GM12878 (cell line): ENCODE measurements around the gene RER1. TPM values are rescaled to one million over a fixed set of nuclear protein-coding genes. Genes with fewer than 3 reads are reported as not detected.

Experiments used
- ATAC-seq: fragments of 200-7000 bp; cut with Tn5 transposase; 3 replicates; pipeline ENCODE4 v1.9.1; 2020; ENCODE audit warnings: mild to moderate bottlenecking, moderate library complexity
- BruUV-seq: library from RNA; stranded (reverse); fragments of 400-500 nt; replicated peaks from 2 replicates; lab custom pipeline; 2021; lab: Mats Ljungman, UMichigan
- CTCF ChIA-PET: fragments of 300-600 bp; sonication (Branson Sonifier 250); formaldehyde crosslinking; extraction: SDS; loops from one replicate; lab custom pipeline; 2021; ENCODE audit warnings: inconsistent platforms; lab: Yijun Ruan, JAX
- POLR2A ChIA-PET: fragments of 350-600 bp; formaldehyde crosslinking; extraction: SDS; loops from one replicate; lab custom pipeline; 2021; ENCODE audit warnings: inconsistent platforms; lab: Charles Lee
- RAD21 ChIA-PET: fragments of 300-600 bp; sonication (Branson Sonifier 250); formaldehyde crosslinking; loops from one replicate; lab custom pipeline; 2023; ENCODE audit warnings: antibody characterized with exemption; ENCODE audit not compliant: unreplicated experiment; lab: Charles Lee
- SMC1A ChIA-PET: fragments of 300-600 bp; sonication (Branson Sonifier 250); formaldehyde crosslinking; loops from one replicate; lab custom pipeline; 2023; ENCODE audit not compliant: unreplicated experiment, uncharacterized antibody; lab: Charles Lee
- DNase-seq: peaks from one replicate; pipeline ENCODE4 v3.0.0-alpha.2; 2011; ENCODE audit warnings: low read depth, low spot score
- FAIRE-seq: peaks from 3 replicates; lab custom pipeline; 2011; peaks lifted over from hg19 to GRCh38; lab: Jason Lieb, UNC
- H2AFZ ChIP-seq: 2 replicates; pipeline ENCODE4 v1.6.0; 2011; ENCODE audit warnings: low read depth, low read length, control low read depth; ENCODE audit not compliant: control insufficient read depth
- H3K27ac ChIP-seq: 2 replicates; pipeline ENCODE4 v1.5.1; 2011; ENCODE audit warnings: control low read depth; ENCODE audit not compliant: control insufficient read depth, insufficient read depth
- H3K27me3 ChIP-seq, 2 experiments: replicated peaks in 1 of 2; 2 replicates each; pipeline versions ENCODE4 v1.6.0 to v1.6.1; 2011; ENCODE audit warnings: low read length in 1 of 2; ENCODE audit not compliant: control insufficient read depth in 2 of 2, insufficient read depth in 2 of 2
- H3K36me3 ChIP-seq, 2 experiments: 2 replicates each; pipeline ENCODE4 v1.5.1; 2011; ENCODE audit warnings: low read length in 1 of 2; ENCODE audit not compliant: control insufficient read depth in 2 of 2, insufficient read depth in 2 of 2
- H3K4me1 ChIP-seq: 2 replicates; pipeline ENCODE4 v1.6.1; 2011; ENCODE audit warnings: mild to moderate bottlenecking, low read length, moderate library complexity, mixed read lengths; ENCODE audit not compliant: control insufficient read depth, insufficient read depth
- H3K4me2 ChIP-seq: 2 replicates; pipeline ENCODE4 v1.6.0; 2011; ENCODE audit warnings: control low read depth; ENCODE audit not compliant: control insufficient read depth, insufficient read depth
- H3K4me3 ChIP-seq: fragments of 200-600 bp; sonication (generic); 2 replicates; pipeline ENCODE4 v1.5.1; 2016
- H3K79me2 ChIP-seq: 2 replicates; pipeline ENCODE4 v1.6.0; 2011; ENCODE audit warnings: low read length; ENCODE audit not compliant: control insufficient read depth, insufficient read depth
- H3K9ac ChIP-seq: 2 replicates; pipeline ENCODE4 v1.8.0; 2011; ENCODE audit warnings: low read length, control low read depth, mixed read lengths; ENCODE audit not compliant: control insufficient read depth, insufficient read depth
- H3K9me3 ChIP-seq: replicated peaks from 3 replicates; pipeline ENCODE4 v1.5.1; 2011; ENCODE audit warnings: mild to moderate bottlenecking, low read length; ENCODE audit not compliant: control insufficient read depth, insufficient read depth
- H4K20me1 ChIP-seq: 2 replicates; pipeline ENCODE4 v1.6.0; 2011; ENCODE audit not compliant: control insufficient read depth, insufficient read depth
- BACH1 ChIP-seq: fragments of 450-650 bp; IDR thresholded peaks from 2 replicates; pipeline ENCODE4 v1.6.1; 2017; ENCODE audit warnings: mild to moderate bottlenecking, borderline replicate concordance
- HDGF ChIP-seq: fragments of 450-650 bp; IDR thresholded peaks from 2 replicates; pipeline ENCODE4 v1.6.1; 2016; ENCODE audit warnings: antibody characterized with exemption
- HSF1 ChIP-seq: fragments of 150-350 bp; IDR thresholded peaks from 2 replicates; pipeline ENCODE4 v1.6.1; 2014; ENCODE audit warnings: mild to moderate bottlenecking, low read depth, low read length
- MTA2 ChIP-seq: fragments of 450-650 bp; IDR thresholded peaks from 2 replicates; pipeline ENCODE4 v1.6.1; 2016; ENCODE audit warnings: low read depth, mild to moderate bottlenecking, moderate library complexity
- MTA3 ChIP-seq: IDR thresholded peaks from 2 replicates; pipeline ENCODE4 v1.6.1; 2012; ENCODE audit warnings: low read length, inconsistent platforms, borderline replicate concordance
- NKRF ChIP-seq: fragments of 450-650 bp; conservative IDR thresholded peaks from 2 replicates; pipeline ENCODE4 v1.6.1; 2017; ENCODE audit warnings: mild to moderate bottlenecking, moderate library complexity
- RBBP5 ChIP-seq: fragments of 200-600 bp; sonication (generic); conservative IDR thresholded peaks from 2 replicates; pipeline ENCODE4 v1.6.1; 2016
- SIX5 ChIP-seq: IDR thresholded peaks from 2 replicates; pipeline ENCODE4 v1.6.1; 2011; ENCODE audit warnings: mild to moderate bottlenecking, low read depth, low read length, moderate library complexity; ENCODE audit not compliant: severe bottlenecking
- SREBF1 ChIP-seq: IDR thresholded peaks from 2 replicates; pipeline ENCODE4 v1.6.1; 2012; ENCODE audit warnings: mild to moderate bottlenecking, low read length
- SREBF2 ChIP-seq: IDR thresholded peaks from 2 replicates; pipeline ENCODE4 v1.6.1; 2012; ENCODE audit warnings: mild to moderate bottlenecking, low read length
- TBL1XR1 ChIP-seq: IDR thresholded peaks from 2 replicates; pipeline ENCODE4 v1.6.1; 2012; ENCODE audit warnings: low read depth, low read length, improper control_type of control experiment
- TCF12 ChIP-seq: IDR thresholded peaks from 2 replicates; pipeline ENCODE4 v1.6.1; 2011; ENCODE audit warnings: low read depth, mild to moderate bottlenecking, low read length
- ZBTB40 ChIP-seq: fragments of 450-650 bp; IDR thresholded peaks from 2 replicates; pipeline ENCODE4 v1.6.1; 2016; ENCODE audit warnings: mild to moderate bottlenecking, moderate library complexity, borderline replicate concordance
- WGBS: methylation state at CpG from one replicate; pipeline ENCODE4 v1.1.6; 2016; ENCODE audit warnings: low lambda C conversion rate; ENCODE audit not compliant: insufficient replicate concordance, insufficient coverage; ENCODE audit errors: missing lambda C conversion rate; 5-methylcytosine and 5-hydroxymethylcytosine counted together
- in situ Hi-C: fragments of 300-500 bp; cut with MboI; formaldehyde crosslinking; loops from 9 replicates; pipeline ENCODE4 v1.14.3; 2018; ENCODE audit warnings: mixed read lengths
- intact Hi-C: fragments of 100-400 bp; cut with micrococcal nuclease; formaldehyde crosslinking; loops from one replicate; pipeline ENCODE4 v1.14.2; 2022; ENCODE audit not compliant: unreplicated experiment
- polyA plus RNA-seq, 11 experiments: library from polyadenylated mRNA; depleted of rRNA in 4 of 11; unstranded in 6 of 11; stranded (reverse) in 5 of 11; fragments of >200 nt; fragmentation: Nextera tagmentation in 4 of 11; fragmentation: Illumina TruSeq in 1 of 11; extraction: Ambion mirVana in 4 of 11; extraction: Trizol in 1 of 11; gene quantifications; 1 replicate in 1 of 11; 2 replicates in 10 of 11; pipeline versions ENCODE4 v1.2.1 to v1.2.3, GENCODE V29; 2011 to 2016; ENCODE audit warnings: inconsistent platforms in 2 of 11, missing spikeins in 2 of 11, low read depth in 1 of 11
- total RNA-seq, 4 experiments: library from RNA; depleted of rRNA in 3 of 4; stranded (reverse); fragments of >200 nt in 3 of 4; fragmentation: Illumina TruSeq in 1 of 4; extraction: Trizol in 1 of 4; gene quantifications; 2 replicates each; pipeline versions ENCODE4 v1.2.1 to v1.2.3, GENCODE V29; 2013 to 2021

The RER1 gene
- total and polyA plus RNA-seq, 10 of the 15 experiments (the other 5 are each of a cell fraction or from before 2014, with no cell fraction given), result 29.2 to 274 (median 136) TPM

GRCh38 chr1:2415337-2415736, 23.7 kb downstream of the RER1 start:
- ChIA-PET POLR2A (interaction anchor here (1.1 to 2.7 kb wide), 3 partner anchors 104 to 221 kb away, joined by 3 to 18 read pairs (median 3); partner anchors contain the start of gene FAAP20), CTCF (interaction anchor here (0.7 to 3.4 kb wide), 17 partner anchors 14 to 1008 kb away, joined by 3 to 37 read pairs (median 4); partner anchors contain the start of genes PANK4 and TNFRSF14), SMC1A (interaction anchor here (1.2 to 2.6 kb wide), 5 partner anchors 9 to 171 kb away, joined by 4 to 21 read pairs (median 6); partner anchors contain the start of genes PANK4 and PRXL2B), RAD21 (interaction anchor here (0.7 to 3.2 kb wide), 9 partner anchors 65 to 220 kb away, joined by 3 to 46 read pairs (median 4); partner anchors contain the start of gene PANK4)
- Histone ChIP-seq H3K79me2 (peaks cover 20% of the 10 kb centered on the region), H4K20me1 (no peaks in the 10 kb centered on the region), H2AFZ (peak overlapping the region; percentile 17), H3K9me3 (no peaks in the 10 kb centered on the region), H3K36me3 (no peaks in the 10 kb centered on the region), H3K4me1 (peaks cover 27% of the 10 kb centered on the region), H3K4me3 (peak overlapping the region; percentile 64; the same call in 1 of the 2 replicates), H3K27ac (no peak overlapping the region), H3K4me2 (peak overlapping the region; percentile 87), H3K9ac (no peak overlapping the region), H3K27me3 (no peaks in the 10 kb centered on the region)
- BruUV-seq, result no TSS peak
- FAIRE-seq, result no peak
- in situ Hi-C loops (loop anchor here (10.0 kb wide), 1 partner anchor 379 kb away; no protein-coding TSS in a partner anchor), intact Hi-C loops (loop anchor here (2.0 kb wide), 1 partner anchor 109 kb away; no protein-coding TSS in a partner anchor)
- ATAC-seq, result no peak
- 26% methylated on average over 11 of the region's 11 CpGs for WGBS
- TF ChIP-seq RBBP5 (no peak), TCF12 (no peak), NKRF (no peak), MTA2 (no peak), MTA3 (no peak), SIX5 (no peak), BACH1 (no peak), SREBF1 (no peak), ZBTB40 (no peak), SREBF2 (no peak), TBL1XR1 (no peak), HDGF (no peak), HSF1 (no peak)
- DNase-seq, result no peak
